Measurements from ENCODE around the gene TMEM181.

DNA sequence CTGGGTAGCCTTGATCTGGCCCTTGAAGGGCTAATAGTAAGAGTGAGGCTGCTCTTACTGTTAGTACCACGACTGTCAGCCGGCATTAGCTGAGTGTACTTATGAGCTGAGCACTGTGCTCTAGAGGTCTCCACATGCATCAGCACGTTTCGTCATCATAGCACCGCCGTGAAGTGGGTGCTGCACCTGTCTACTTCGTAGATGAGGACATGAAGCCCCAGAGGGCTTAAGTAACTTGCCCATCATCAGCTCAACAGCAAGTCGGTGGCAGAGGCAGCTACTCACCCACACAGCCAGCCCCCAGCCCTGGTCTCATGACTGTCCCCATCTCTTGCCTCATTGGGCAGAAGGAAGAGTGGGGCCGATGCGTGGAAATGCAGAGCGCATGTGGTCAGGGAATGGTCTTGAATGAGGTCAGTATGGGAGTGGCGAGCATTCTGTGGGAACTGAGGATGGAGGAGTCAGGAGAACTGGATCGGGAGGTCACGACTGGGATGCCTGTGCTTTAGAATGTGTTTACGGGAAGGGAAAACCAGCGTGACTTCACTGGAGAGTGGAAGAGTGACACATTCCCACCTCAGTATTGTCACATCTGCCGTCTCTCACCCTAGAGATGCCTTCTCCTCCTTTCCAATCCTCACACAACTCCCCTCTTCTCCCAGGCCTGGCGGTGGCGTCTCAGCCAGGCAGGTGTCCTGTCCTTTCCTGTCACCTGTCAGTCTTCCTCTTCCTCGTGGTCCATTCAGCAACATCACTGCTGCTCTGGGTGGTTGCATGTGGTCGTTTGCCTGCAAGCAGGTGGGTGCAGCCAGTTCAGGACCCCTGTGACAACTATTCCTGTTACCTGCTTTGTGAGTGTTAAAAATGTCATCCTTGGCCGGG lies 95.9 kb downstream of the TMEM181 start:
- TF ChIP-seq, protein P1, sequence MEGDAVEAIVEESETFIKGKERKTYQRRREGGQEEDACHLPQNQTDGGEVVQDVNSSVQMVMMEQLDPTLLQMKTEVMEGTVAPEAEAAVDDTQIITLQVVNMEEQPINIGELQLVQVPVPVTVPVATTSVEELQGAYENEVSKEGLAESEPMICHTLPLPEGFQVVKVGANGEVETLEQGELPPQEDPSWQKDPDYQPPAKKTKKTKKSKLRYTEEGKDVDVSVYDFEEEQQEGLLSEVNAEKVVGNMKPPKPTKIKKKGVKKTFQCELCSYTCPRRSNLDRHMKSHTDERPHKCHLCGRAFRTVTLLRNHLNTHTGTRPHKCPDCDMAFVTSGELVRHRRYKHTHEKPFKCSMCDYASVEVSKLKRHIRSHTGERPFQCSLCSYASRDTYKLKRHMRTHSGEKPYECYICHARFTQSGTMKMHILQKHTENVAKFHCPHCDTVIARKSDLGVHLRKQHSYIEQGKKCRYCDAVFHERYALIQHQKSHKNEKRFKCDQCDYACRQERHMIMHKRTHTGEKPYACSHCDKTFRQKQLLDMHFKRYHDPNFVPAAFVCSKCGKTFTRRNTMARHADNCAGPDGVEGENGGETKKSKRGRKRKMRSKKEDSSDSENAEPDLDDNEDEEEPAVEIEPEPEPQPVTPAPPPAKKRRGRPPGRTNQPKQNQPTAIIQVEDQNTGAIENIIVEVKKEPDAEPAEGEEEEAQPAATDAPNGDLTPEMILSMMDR (conservative IDR thresholded peaks at IDR 0.05 in 1 of 2, IDR thresholded peaks at IDR 0.05 in 1 of 2; ENCODE audit: extremely low read depth in 1 of 2, insufficient read depth in 1 of 2, low read depth in 1 of 2, low read length in 2 of 2): no peak
- no peak for TF ChIP-seq EZH2 (IDR thresholded peaks at IDR 0.05; ENCODE audit: borderline replicate concordance, low read length)

Data from mammary epithelial cell (primary cell).